GM23248 (cell line): ENCODE data around the gene NCEH1. TPM values are rescaled to one million over a fixed set of nuclear protein-coding genes. Genes with fewer than 3 reads are reported as not detected.
A peak's percentile ranks its signal among the peaks of the same experiment; 100 is the strongest.

Source experiments
- DNase-seq: peaks from one replicate; pipeline ENCODE4 v3.0.0-alpha.2; 2015
- H2AFZ ChIP-seq: fragments of 200-600 bp; sonication (generic); 2 replicates; pipeline ENCODE4 v1.6.1; 2016; ENCODE audit warnings: antibody characterized with exemption
- H3F3A ChIP-seq: fragments of 200-600 bp; sonication (generic); 2 replicates; pipeline ENCODE4 v1.6.1; 2016; ENCODE audit warnings: mild to moderate bottlenecking, antibody characterized with exemption, mixed run types; ENCODE audit not compliant: insufficient read depth
- H3K27ac ChIP-seq: fragments of 200-600 bp; sonication (generic); 2 replicates; pipeline ENCODE4 v1.5.1; 2016; ENCODE audit warnings: mild to moderate bottlenecking
- H3K27me3 ChIP-seq: fragments of 200-600 bp; sonication (generic); replicated peaks from 2 replicates; pipeline ENCODE4 v1.6.1; 2016; ENCODE audit warnings: mild to moderate bottlenecking; ENCODE audit not compliant: insufficient read depth
- H3K36me3 ChIP-seq: fragments of 200-600 bp; sonication (generic); 2 replicates; pipeline ENCODE4 v1.6.1; 2016; ENCODE audit warnings: low read depth, mild to moderate bottlenecking
- H3K4me1 ChIP-seq: fragments of 200-600 bp; sonication (generic); 2 replicates; pipeline ENCODE4 v1.6.1; 2016; ENCODE audit warnings: mild to moderate bottlenecking; ENCODE audit not compliant: insufficient read depth
- H3K4me2 ChIP-seq: fragments of 200-600 bp; sonication (generic); one replicate; pipeline ENCODE4 v1.6.1; 2016; ENCODE audit warnings: mild to moderate bottlenecking; ENCODE audit not compliant: unreplicated experiment
- H3K4me3 ChIP-seq: fragments of 200-600 bp; sonication (generic); 2 replicates; pipeline ENCODE4 v1.5.1; 2016; ENCODE audit warnings: mild to moderate bottlenecking
- H3K79me2 ChIP-seq: fragments of 200-600 bp; sonication (generic); 2 replicates; pipeline ENCODE4 v1.6.1; 2016; ENCODE audit warnings: mild to moderate bottlenecking; ENCODE audit not compliant: insufficient read depth
- H3K9ac ChIP-seq: fragments of 200-600 bp; sonication (generic); 2 replicates; pipeline ENCODE4 v1.6.1; 2016; ENCODE audit warnings: mild to moderate bottlenecking
- H3K9me2 ChIP-seq: fragments of 200-600 bp; sonication (generic); 2 replicates; pipeline ENCODE4 v1.6.1; 2016; ENCODE audit warnings: mixed run types, mild to moderate bottlenecking, moderate library complexity; ENCODE audit not compliant: insufficient read depth
- H3K9me3 ChIP-seq: fragments of 200-600 bp; sonication (generic); one replicate; pipeline ENCODE4 v1.6.1; 2017; ENCODE audit warnings: low read depth
- H4K20me1 ChIP-seq: fragments of 200-600 bp; sonication (generic); 2 replicates; pipeline ENCODE4 v1.6.0; 2016; ENCODE audit not compliant: insufficient read depth
- EZH2 ChIP-seq: fragments of 200-600 bp; sonication (generic); IDR thresholded peaks from 2 replicates; pipeline ENCODE4 v1.6.1; 2018; ENCODE audit warnings: antibody characterized with exemption, mild to moderate bottlenecking; ENCODE audit not compliant: insufficient read depth, poor library complexity, severe bottlenecking
- EZH2phosphoT487 ChIP-seq: fragments of 200-600 bp; sonication (generic); IDR thresholded peaks from 2 replicates; pipeline ENCODE4 v1.6.1; 2018; ENCODE audit warnings: antibody characterized with exemption, moderate library complexity, mild to moderate bottlenecking, low read depth; ENCODE audit not compliant: insufficient read depth
- WGBS, 2 experiments: methylation state at CpG; one replicate each; pipeline ENCODE4 v1.1.6; 2015 to 2017; ENCODE audit warnings: low lambda C conversion rate in 2 of 2, low coverage in 1 of 2; ENCODE audit errors: missing lambda C conversion rate in 2 of 2; 5-methylcytosine and 5-hydroxymethylcytosine counted together
- in situ Hi-C: fragments of 300-500 bp; cut with MboI; formaldehyde crosslinking; loops from 2 replicates; pipeline ENCODE4 v1.15.0; 2020
- polyA plus RNA-seq: library from polyadenylated mRNA; unstranded; fragments of >200 nt; fragmentation: Nextera tagmentation; extraction: Ambion mirVana; gene quantifications from 2 replicates; pipeline ENCODE4 v1.2.1, GENCODE V29; 2016
- total RNA-seq: library from RNA; depleted of rRNA; stranded (reverse); fragments of >200 nt; shearing (Covaris generic); gene quantifications from 2 replicates; pipeline ENCODE4 v1.2.3, GENCODE V29; 2014

The NCEH1 gene
- total and polyA plus RNA-seq, 2 experiments from 2014 or later: 16.5 to 19.5 TPM

- no peak overlapping the region for H3K27ac ChIP-seq
- in situ Hi-C loops: no loop called here
- H3K4me2 ChIP-seq: no peak overlapping the region
- no peak for DNase-seq
- H3K9ac ChIP-seq: no peak overlapping the region
- no peaks in the 10 kb centered on the region for H4K20me1 ChIP-seq
- no peaks in the 10 kb centered on the region for H3K9me2 ChIP-seq
- 95% methylated on average over 4 of the region's 4 CpGs for WGBS, 2 experiments
- H3K36me3 ChIP-seq: no peaks in the 10 kb centered on the region
- no peak overlapping the region for H3K4me3 ChIP-seq
- no peaks in the 10 kb centered on the region for H3K27me3 ChIP-seq
- H3K79me2 ChIP-seq: peaks cover 67% of the 10 kb centered on the region
- peaks cover 13% of the 10 kb centered on the region for H3K4me1 ChIP-seq
- no peaks in the 10 kb centered on the region for H3K9me3 ChIP-seq
- H2AFZ ChIP-seq: no peak overlapping the region
- no peak for TF ChIP-seq EZH2
- no peak for TF ChIP-seq EZH2phosphoT487
- peaks cover 8% of the 10 kb centered on the region; the same call in 1 of the 2 replicates for H3F3A ChIP-seq
Observed at GRCh38 chr3:172688588-172688987, 22.3 kb downstream of the NCEH1 start.

GRCh38 chr3:172687501-172687900, 23.4 kb downstream of the NCEH1 start:
- no peak for TF ChIP-seq EZH2
- TF ChIP-seq EZH2phosphoT487: no peak
- in situ Hi-C loops: no loop called here
- H4K20me1 ChIP-seq: no peaks in the 10 kb centered on the region
- no peaks in the 10 kb centered on the region for H3K9me2 ChIP-seq
- H3K9me3 ChIP-seq: no peaks in the 10 kb centered on the region
- peaks cover 64% of the 10 kb centered on the region for H3K79me2 ChIP-seq
- H3K9ac ChIP-seq: no peak overlapping the region
- 52 to 53% methylated on average over 3 of the region's 3 CpGs for WGBS, 2 experiments
- DNase-seq: peak; percentile 26
- peaks cover 8% of the 10 kb centered on the region; the same call in 1 of the 2 replicates for H3F3A ChIP-seq
- no peaks in the 10 kb centered on the region for H3K27me3 ChIP-seq
- no peak overlapping the region for H3K4me3 ChIP-seq
- H2AFZ ChIP-seq: no peak overlapping the region
- no peak overlapping the region for H3K4me2 ChIP-seq
- no peaks in the 10 kb centered on the region for H3K36me3 ChIP-seq
- H3K4me1 ChIP-seq: peaks cover 13% of the 10 kb centered on the region
- no peak overlapping the region for H3K27ac ChIP-seq

GRCh38 chr3:172685331-172686214, 25.3 kb downstream of the NCEH1 start:
- peaks cover 64% of the 10 kb centered on the region for H3K79me2 ChIP-seq
- H3K9me3 ChIP-seq: no peaks in the 10 kb centered on the region
- H3K36me3 ChIP-seq: no peaks in the 10 kb centered on the region
- H3K9ac ChIP-seq: no peak overlapping the region
- WGBS, 2 experiments: 76 to 79% methylated on average over 7 of the region's 7 CpGs
- in situ Hi-C loops: no loop called here
- peaks cover 8% of the 10 kb centered on the region; the same call in 1 of the 2 replicates for H3F3A ChIP-seq
- no peaks in the 10 kb centered on the region for H3K27me3 ChIP-seq
- TF ChIP-seq EZH2: no peak
- no peak for TF ChIP-seq EZH2phosphoT487
- no peak overlapping the region for H3K4me2 ChIP-seq
- H3K4me3 ChIP-seq: no peak overlapping the region
- H3K9me2 ChIP-seq: no peaks in the 10 kb centered on the region
- no peak overlapping the region for H2AFZ ChIP-seq
- DNase-seq: peak; percentile 47
- no peaks in the 10 kb centered on the region for H4K20me1 ChIP-seq
- peaks cover 13% of the 10 kb centered on the region for H3K4me1 ChIP-seq
- peak overlapping the region; percentile 24; the same call in 1 of the 2 replicates for H3K27ac ChIP-seq

GRCh38 chr3:172680684-172681083, 30.2 kb downstream of the NCEH1 start:
- in situ Hi-C loops: no loop called here
- TF ChIP-seq EZH2 (no peak), EZH2phosphoT487 (no peak)
- peaks cover 24% of the 10 kb centered on the region for H3K4me1 ChIP-seq
- H2AFZ ChIP-seq: no peak overlapping the region
- peak; percentile 47 for DNase-seq
- no peak overlapping the region for H3K4me3 ChIP-seq
- peaks cover 13% of the 10 kb centered on the region; the same call in 1 of the 2 replicates for H3F3A ChIP-seq
- no peaks in the 10 kb centered on the region for H3K9me3 ChIP-seq
- no peaks in the 10 kb centered on the region for H4K20me1 ChIP-seq
- H3K9me2 ChIP-seq: no peaks in the 10 kb centered on the region
- 91 to 94% methylated on average over 7 of the region's 7 CpGs for WGBS, 2 experiments
- H3K79me2 ChIP-seq: peaks cover 88% of the 10 kb centered on the region
- no peak overlapping the region for H3K27ac ChIP-seq
- no peaks in the 10 kb centered on the region for H3K27me3 ChIP-seq
- H3K9ac ChIP-seq: no peak overlapping the region
- H3K36me3 ChIP-seq: no peaks in the 10 kb centered on the region
- H3K4me2 ChIP-seq: no peak overlapping the region
